Mesothelial cell of epicardium (in vitro differentiated cells): Measurements from ENCODE around the gene ZNRF3. TPM values are rescaled to one million over a fixed set of nuclear protein-coding genes. Genes with fewer than 3 reads are reported as not detected.

ENCODE experiments used
- DNase-seq, 2 experiments: peaks; one replicate each; pipeline ENCODE4 v3.0.0; 2021; ENCODE audit warnings: low spot score in 2 of 2; ENCODE audit not compliant: unreplicated experiment in 2 of 2
- H3K27ac Mint-ChIP-seq: 2 replicates; pipeline ENCODE4 v1.8.0; 2021; ENCODE audit warnings: mixed read lengths
- H3K27me3 Mint-ChIP-seq: 2 replicates; pipeline ENCODE4 v1.8.0; 2021; ENCODE audit warnings: low read depth, mixed read lengths
- H3K36me3 Mint-ChIP-seq: 2 replicates; pipeline ENCODE4 v1.8.0; 2021; ENCODE audit warnings: mixed read lengths
- H3K4me1 Mint-ChIP-seq: 2 replicates; pipeline ENCODE4 v1.8.0; 2021; ENCODE audit warnings: mixed read lengths
- H3K4me3 Mint-ChIP-seq: 2 replicates; pipeline ENCODE4 v1.8.0; 2021; ENCODE audit warnings: mild to moderate bottlenecking, moderate library complexity, mixed read lengths
- H3K9me3 Mint-ChIP-seq: 2 replicates; pipeline ENCODE4 v1.8.0; 2021; ENCODE audit warnings: mixed read lengths
- total RNA-seq: library from RNA; stranded (reverse); gene quantifications from 3 replicates; pipeline ENCODE4 v1.2.1, GENCODE V29; 2021
- TF ChIP-seq, protein P1 (sequence below): fragments of 200-600 bp; sonication (generic); IDR thresholded peaks from one replicate; pipeline ENCODE4 v1.5.0; 2021; ENCODE audit warnings: antibody characterized with exemption; ENCODE audit not compliant: unreplicated experiment

Gene ZNRF3
- total RNA-seq, 1 donor from 2014 or later: 37.3 TPM

DNA sequence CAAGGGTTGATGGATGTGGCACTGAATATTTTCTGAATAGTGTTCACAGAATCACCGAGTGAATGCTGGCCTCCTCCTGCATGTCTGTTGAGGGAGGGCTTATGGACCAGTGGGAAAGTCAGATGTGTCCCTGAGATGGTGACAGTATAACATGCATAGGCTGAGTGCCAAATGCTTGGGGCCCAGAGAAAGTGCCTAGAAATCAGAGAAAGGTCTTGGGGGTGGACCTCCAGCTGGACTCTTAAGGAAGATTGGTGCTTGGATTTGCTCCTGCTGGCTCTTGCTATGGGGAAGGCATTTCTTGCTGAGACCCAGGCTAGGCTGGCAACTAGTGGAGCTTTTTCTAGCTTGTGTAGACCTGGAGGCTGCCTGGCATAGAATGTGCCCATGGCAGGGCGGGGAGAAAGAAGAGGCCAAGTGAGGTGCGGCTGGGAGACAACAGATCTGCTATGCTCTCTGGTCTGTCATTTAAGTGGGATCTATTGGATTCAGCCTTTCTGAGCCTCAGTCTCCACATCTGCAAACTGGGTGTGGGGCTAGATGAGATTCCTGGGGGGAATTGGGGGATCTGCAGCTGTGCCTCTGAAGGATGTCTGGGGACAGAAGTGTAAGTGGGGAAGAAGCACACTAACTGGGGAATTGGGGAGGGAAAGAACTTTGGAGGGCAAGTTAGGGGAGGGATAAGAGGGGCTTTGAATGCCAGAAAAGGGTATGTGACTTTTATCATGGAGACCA, 27.4 kb downstream of the ZNRF3 start:
- Mint-ChIP-seq H3K4me1 (peaks cover 81% of the 10 kb centered on the region), H3K27ac (peak overlapping the region; percentile 97), H3K9me3 (no peaks in the 10 kb centered on the region), H3K27me3 (no peaks in the 10 kb centered on the region), H3K4me3 (no peak overlapping the region), H3K36me3 (no peaks in the 10 kb centered on the region)
- TF ChIP-seq, protein P1, sequence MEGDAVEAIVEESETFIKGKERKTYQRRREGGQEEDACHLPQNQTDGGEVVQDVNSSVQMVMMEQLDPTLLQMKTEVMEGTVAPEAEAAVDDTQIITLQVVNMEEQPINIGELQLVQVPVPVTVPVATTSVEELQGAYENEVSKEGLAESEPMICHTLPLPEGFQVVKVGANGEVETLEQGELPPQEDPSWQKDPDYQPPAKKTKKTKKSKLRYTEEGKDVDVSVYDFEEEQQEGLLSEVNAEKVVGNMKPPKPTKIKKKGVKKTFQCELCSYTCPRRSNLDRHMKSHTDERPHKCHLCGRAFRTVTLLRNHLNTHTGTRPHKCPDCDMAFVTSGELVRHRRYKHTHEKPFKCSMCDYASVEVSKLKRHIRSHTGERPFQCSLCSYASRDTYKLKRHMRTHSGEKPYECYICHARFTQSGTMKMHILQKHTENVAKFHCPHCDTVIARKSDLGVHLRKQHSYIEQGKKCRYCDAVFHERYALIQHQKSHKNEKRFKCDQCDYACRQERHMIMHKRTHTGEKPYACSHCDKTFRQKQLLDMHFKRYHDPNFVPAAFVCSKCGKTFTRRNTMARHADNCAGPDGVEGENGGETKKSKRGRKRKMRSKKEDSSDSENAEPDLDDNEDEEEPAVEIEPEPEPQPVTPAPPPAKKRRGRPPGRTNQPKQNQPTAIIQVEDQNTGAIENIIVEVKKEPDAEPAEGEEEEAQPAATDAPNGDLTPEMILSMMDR: no peak
- no peak for DNase-seq

DNA sequence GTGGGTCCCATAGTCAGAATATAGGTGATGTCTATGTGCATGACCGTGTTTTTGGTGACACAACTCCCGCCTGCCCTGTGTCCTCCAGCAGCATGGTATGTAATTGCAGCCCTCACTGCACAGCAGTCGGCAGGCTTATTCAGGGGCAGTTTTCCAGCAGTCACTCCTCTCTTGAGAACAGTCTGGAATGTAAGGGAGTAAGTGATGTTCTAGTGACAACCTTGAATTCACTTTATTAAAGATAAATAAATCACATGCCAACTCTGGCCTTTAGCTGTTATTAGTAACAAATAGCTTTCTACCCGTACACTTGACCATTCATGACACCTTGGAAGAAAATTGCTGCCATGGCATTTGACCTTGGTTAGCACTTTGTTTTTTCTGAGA, 27.9 kb downstream of the ZNRF3 start:
- Mint-ChIP-seq H3K36me3 (no peaks in the 10 kb centered on the region), H3K4me1 (peaks cover 79% of the 10 kb centered on the region), H3K4me3 (no peak overlapping the region)

DNA sequence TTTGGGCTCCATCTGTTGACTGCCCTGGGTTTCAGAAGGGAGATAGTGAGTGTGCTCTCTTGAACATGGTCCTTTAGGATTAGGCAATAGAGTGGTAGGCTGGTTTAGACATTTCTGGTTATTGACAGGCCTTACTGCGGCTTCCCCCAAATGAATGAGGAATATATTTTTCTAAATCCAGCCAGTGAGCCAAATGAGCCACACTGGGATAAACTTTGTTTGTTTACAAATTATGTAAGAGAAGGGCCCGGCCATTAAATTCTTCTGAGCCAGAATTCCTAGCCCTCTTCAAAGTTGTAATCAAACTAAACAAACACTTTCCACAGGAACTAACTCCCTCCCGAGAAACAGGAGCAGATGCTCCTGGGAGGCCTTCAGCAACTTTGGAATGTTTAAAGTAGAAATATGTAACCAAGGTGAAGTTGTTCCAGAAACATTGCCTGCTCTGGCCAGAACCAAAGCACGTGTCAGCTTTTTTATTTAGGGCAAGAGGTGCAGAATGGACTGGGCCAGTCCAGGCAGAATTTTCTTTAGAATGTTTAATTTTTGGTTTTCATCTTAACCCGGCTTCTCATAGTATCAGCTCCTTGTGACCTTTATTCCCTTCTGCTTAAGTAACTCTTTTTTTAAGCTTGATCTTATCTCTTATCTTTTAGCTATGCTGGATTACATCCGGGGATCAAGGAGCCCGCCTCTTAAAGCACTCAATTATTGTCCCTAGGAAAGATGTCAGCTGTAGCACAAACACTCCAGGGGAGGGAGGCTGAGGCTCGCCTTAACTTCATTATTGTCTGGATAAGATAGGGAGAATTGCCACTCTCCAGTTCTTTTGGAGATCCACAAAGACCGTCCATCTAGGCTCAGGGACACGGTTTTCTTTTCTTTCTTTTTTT, 28.7 kb downstream of the ZNRF3 start:
- no peaks in the 10 kb centered on the region for H3K36me3 Mint-ChIP-seq
- peak overlapping the region; percentile 97 for H3K27ac Mint-ChIP-seq
- H3K4me1 Mint-ChIP-seq: peaks cover 82% of the 10 kb centered on the region
- no peaks in the 10 kb centered on the region for H3K9me3 Mint-ChIP-seq
- TF ChIP-seq, protein P1: no peak
- no peak overlapping the region for H3K4me3 Mint-ChIP-seq
- no peaks in the 10 kb centered on the region for H3K27me3 Mint-ChIP-seq
- DNase-seq: no peak

More for the DNA sequence above, 27.9 kb downstream of the ZNRF3 start:
- no peak for DNase-seq
- TF ChIP-seq, protein P1: no peak
- peak overlapping the region; percentile 97 for H3K27ac Mint-ChIP-seq
- H3K27me3 Mint-ChIP-seq: no peaks in the 10 kb centered on the region
- no peaks in the 10 kb centered on the region for H3K9me3 Mint-ChIP-seq

DNA sequence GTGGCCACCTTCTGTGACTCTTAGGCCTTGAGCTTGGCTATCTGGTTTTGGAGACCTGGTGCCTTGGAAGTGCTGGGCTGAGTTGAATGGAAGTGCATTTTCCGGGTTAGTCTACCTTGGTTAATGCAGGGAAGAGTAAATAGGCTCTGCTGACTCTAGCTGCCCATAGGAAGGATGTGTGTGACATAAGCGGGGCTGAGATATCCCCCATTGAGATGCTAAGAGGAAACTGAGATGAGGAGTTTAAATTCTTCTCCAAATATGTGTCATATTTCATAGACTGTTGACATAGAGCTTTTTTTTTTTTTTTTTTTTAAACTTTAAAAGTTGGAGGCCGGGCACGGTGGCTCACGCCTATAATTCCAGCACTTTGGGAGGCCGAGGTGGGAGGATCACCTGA, 30.8 kb downstream of the ZNRF3 start:
- no peak for DNase-seq
- H3K9me3 Mint-ChIP-seq: no peaks in the 10 kb centered on the region
- TF ChIP-seq, protein P1: no peak
- peak overlapping the region; percentile 97 for H3K27ac Mint-ChIP-seq
- no peaks in the 10 kb centered on the region for H3K27me3 Mint-ChIP-seq
- peaks cover 83% of the 10 kb centered on the region for H3K4me1 Mint-ChIP-seq
- no peak overlapping the region for H3K4me3 Mint-ChIP-seq
- no peaks in the 10 kb centered on the region for H3K36me3 Mint-ChIP-seq

DNA sequence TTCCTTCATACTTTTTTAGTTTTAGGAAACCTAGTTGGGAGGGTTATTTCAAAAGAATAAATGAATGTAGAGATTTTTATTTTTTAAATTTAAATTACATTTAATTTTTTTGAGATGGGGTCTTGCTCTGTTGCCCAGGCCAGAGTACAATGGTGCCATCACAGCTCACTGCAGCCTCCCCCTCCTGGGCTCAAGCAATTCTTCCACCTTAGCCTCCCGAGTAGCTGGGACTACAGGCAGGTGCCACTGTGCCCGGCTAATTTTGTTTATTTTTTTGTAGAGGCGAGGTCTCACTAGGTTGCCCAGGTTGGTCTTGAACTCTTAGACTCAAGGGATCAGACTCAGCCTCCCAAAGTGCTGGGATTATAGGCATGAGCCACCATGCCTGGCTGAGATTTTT, 32.6 kb downstream of the ZNRF3 start:
- Mint-ChIP-seq H3K4me1 (peaks cover 77% of the 10 kb centered on the region), H3K27ac (peak overlapping the region; percentile 98)

More for the DNA sequence above, 32.6 kb downstream of the ZNRF3 start:
- TF ChIP-seq, protein P1: no peak
- DNase-seq: no peak
- H3K36me3 Mint-ChIP-seq: no peaks in the 10 kb centered on the region
- no peaks in the 10 kb centered on the region for H3K27me3 Mint-ChIP-seq
- no peaks in the 10 kb centered on the region for H3K9me3 Mint-ChIP-seq
- no peak overlapping the region for H3K4me3 Mint-ChIP-seq
